H9 (cell line): ENCODE data around the gene ORMDL2. TPM values are rescaled to one million over a fixed set of nuclear protein-coding genes. Genes with fewer than 3 reads are reported as not detected.
A peak's percentile ranks its signal among the peaks of the same experiment; 100 is the strongest.

Experiments
- DNase-seq: peaks from one replicate; pipeline ENCODE4 v3.0.0-alpha.2; 2017
- H2AFZ ChIP-seq: one replicate; pipeline ENCODE4 v1.6.1; 2013; ENCODE audit warnings: mild to moderate bottlenecking, low read length, control low read depth, moderate library complexity
- H2AK5ac ChIP-seq: 2 replicates; pipeline ENCODE4 v1.6.1; 2013; ENCODE audit warnings: low read length, control low read depth, mixed read lengths; ENCODE audit not compliant: insufficient read length
- H2BK120ac ChIP-seq: one replicate; pipeline ENCODE4 v1.6.1; 2013; ENCODE audit warnings: low read depth, mild to moderate bottlenecking, low read length, control low read depth, inconsistent platforms; ENCODE audit not compliant: poor library complexity, severe bottlenecking
- H2BK12ac ChIP-seq: 2 replicates; pipeline ENCODE4 v1.6.1; 2013; ENCODE audit warnings: low read length, control low read depth, mixed read lengths, low read depth; ENCODE audit not compliant: insufficient read length
- H2BK15ac ChIP-seq: 2 replicates; pipeline ENCODE4 v1.6.1; 2013; ENCODE audit warnings: low read depth, low read length, control low read depth
- H2BK20ac ChIP-seq: one replicate; pipeline ENCODE4 v1.6.1; 2013; ENCODE audit warnings: low read depth, mild to moderate bottlenecking, low read length, control low read depth, inconsistent platforms; ENCODE audit not compliant: poor library complexity, severe bottlenecking
- H2BK5ac ChIP-seq: 2 replicates; pipeline ENCODE4 v1.6.1; 2013; ENCODE audit warnings: low read length, control low read depth, mixed read lengths; ENCODE audit not compliant: insufficient read length
- H3K14ac ChIP-seq: 2 replicates; pipeline ENCODE4 v1.6.1; 2013; ENCODE audit warnings: low read length, control low read depth; ENCODE audit not compliant: insufficient read depth
- H3K18ac ChIP-seq: 2 replicates; pipeline ENCODE4 v1.6.1; 2013; ENCODE audit warnings: low read depth, mild to moderate bottlenecking, mixed read lengths, low read length, control low read depth; ENCODE audit not compliant: insufficient read length
- H3K23ac ChIP-seq: 2 replicates; pipeline ENCODE4 v1.6.1; 2013; ENCODE audit warnings: low read length, control low read depth, mixed read lengths, low read depth; ENCODE audit not compliant: insufficient read length
- H3K23me2 ChIP-seq: 2 replicates; pipeline ENCODE4 v1.6.1; 2013; ENCODE audit warnings: low read depth, mild to moderate bottlenecking, mixed read lengths, low read length, control low read depth; ENCODE audit not compliant: insufficient read length, poor library complexity, severe bottlenecking
- H3K27ac ChIP-seq: 2 replicates; pipeline ENCODE4 v1.5.1; 2013; ENCODE audit warnings: low read length, control low read depth, mixed read lengths, low read depth; ENCODE audit not compliant: insufficient read length
- H3K27me3 ChIP-seq: 2 replicates; pipeline ENCODE4 v1.6.1; 2013; ENCODE audit warnings: low read length, control low read depth, inconsistent platforms; ENCODE audit not compliant: insufficient read depth
- H3K4ac ChIP-seq: 2 replicates; pipeline ENCODE4 v1.6.1; 2013; ENCODE audit warnings: low read depth, mild to moderate bottlenecking, control low read depth, inconsistent platforms, low read length, moderate library complexity
- H3K4me1 ChIP-seq: 2 replicates; pipeline ENCODE4 v1.6.1; 2013; ENCODE audit warnings: low read length, control low read depth, inconsistent platforms; ENCODE audit not compliant: insufficient read depth
- H3K4me2 ChIP-seq: 2 replicates; pipeline ENCODE4 v1.6.1; 2013; ENCODE audit warnings: low read length, control low read depth, mixed read lengths; ENCODE audit not compliant: insufficient read length, insufficient read depth
- H3K56ac ChIP-seq: 2 replicates; pipeline ENCODE4 v1.6.1; 2013; ENCODE audit warnings: low read depth, mild to moderate bottlenecking, mixed read lengths, low read length, control low read depth; ENCODE audit not compliant: insufficient read length
- H3K79me1 ChIP-seq: 2 replicates; pipeline ENCODE4 v1.6.1; 2013; ENCODE audit warnings: low read depth, mild to moderate bottlenecking, moderate library complexity, low read length, control low read depth, inconsistent platforms; ENCODE audit not compliant: insufficient read depth, poor library complexity, severe bottlenecking
- H3K79me2 ChIP-seq: 2 replicates; pipeline ENCODE4 v1.6.1; 2013; ENCODE audit warnings: low read length, control low read depth, inconsistent platforms; ENCODE audit not compliant: insufficient read depth
- H3K9ac ChIP-seq: 2 replicates; pipeline ENCODE4 v1.6.1; 2013; ENCODE audit warnings: low read length, control low read depth, mixed read lengths; ENCODE audit not compliant: insufficient read length; ENCODE audit errors: extremely low read depth
- H3K9me3 ChIP-seq: one replicate; pipeline ENCODE4 v1.6.1; 2013; ENCODE audit warnings: low read depth, low read length, inconsistent platforms; ENCODE audit not compliant: control insufficient read depth
- H3T11ph ChIP-seq: one replicate; pipeline ENCODE4 v1.6.1; 2013; ENCODE audit warnings: mild to moderate bottlenecking, low read length, control low read depth, inconsistent platforms
- H4K20me1 ChIP-seq: one replicate; pipeline ENCODE4 v1.6.1; 2013; ENCODE audit not compliant: control insufficient read depth, insufficient read length, insufficient read depth
- H4K5ac ChIP-seq: 2 replicates; pipeline ENCODE4 v1.6.1; 2013; ENCODE audit warnings: low read depth, mild to moderate bottlenecking, mixed read lengths, low read length, control low read depth; ENCODE audit not compliant: insufficient read length
- H4K8ac ChIP-seq: replicated peaks from 2 replicates; pipeline ENCODE4 v1.6.1; 2013; ENCODE audit warnings: low read length, control low read depth, mixed read lengths, low read depth; ENCODE audit not compliant: insufficient read length
- H4K91ac ChIP-seq: 2 replicates; pipeline ENCODE4 v1.6.1; 2013; ENCODE audit warnings: low read depth, mild to moderate bottlenecking, moderate library complexity, mixed read lengths, low read length, control low read depth; ENCODE audit not compliant: insufficient read length
- H3K27ac Mint-ChIP-seq, 3 experiments: 2 replicates in 2 of 3; 3 replicates in 1 of 3; pipeline ENCODE4 v1.8.0; 2020 to 2021; ENCODE audit warnings: mixed read lengths in 3 of 3, mild to moderate bottlenecking in 1 of 3, moderate library complexity in 1 of 3
- H3K27me3 Mint-ChIP-seq: 2 replicates; pipeline ENCODE4 v1.8.0; 2021; ENCODE audit warnings: low read depth, mild to moderate bottlenecking, moderate library complexity, mixed read lengths
- H3K36me3 Mint-ChIP-seq, 3 experiments: 2 replicates in 2 of 3; 3 replicates in 1 of 3; pipeline ENCODE4 v1.8.0; 2020 to 2021; ENCODE audit warnings: low read depth in 3 of 3, mixed read lengths in 3 of 3; ENCODE audit not compliant: insufficient read depth in 1 of 3
- H3K4me1 Mint-ChIP-seq, 2 experiments: 2 replicates each; pipeline ENCODE4 v1.8.0; 2020; ENCODE audit warnings: mixed read lengths in 2 of 2
- H3K4me3 Mint-ChIP-seq, 2 experiments: 2 replicates in 1 of 2; 3 replicates in 1 of 2; pipeline ENCODE4 v1.8.0; 2020 to 2021; ENCODE audit warnings: mild to moderate bottlenecking in 2 of 2, mixed read lengths in 2 of 2, moderate library complexity in 1 of 2
- H3K9me3 Mint-ChIP-seq, 2 experiments: 2 replicates in 1 of 2; 3 replicates in 1 of 2; pipeline ENCODE4 v1.8.0; 2020; ENCODE audit warnings: mild to moderate bottlenecking in 2 of 2, mixed read lengths in 2 of 2, moderate library complexity in 1 of 2
- WGBS: extraction: QIAGEN DNeasy Blood & Tissue Kit; methylation state at CpG from one replicate; pipeline ENCODE4 v1.1.7; 2013; ENCODE audit warnings: missing lambda C conversion rate, low lambda C conversion rate, mixed read lengths; ENCODE audit not compliant: insufficient read length; ENCODE audit errors: extremely low coverage; 5-methylcytosine and 5-hydroxymethylcytosine counted together
- total RNA-seq: library from RNA; stranded (reverse); gene quantifications from 2 replicates; pipeline ENCODE4 v1.2.1, GENCODE V29; 2021
- TF ChIP-seq, protein P1 (sequence below): fragments of 200-600 bp; sonication (generic); conservative IDR thresholded peaks from 3 replicates; pipeline ENCODE4 v1.8.0; 2021; ENCODE audit warnings: antibody characterized with exemption, mild to moderate bottlenecking

Gene ORMDL2
- total RNA-seq, 1 experiment from 2014 or later, result 51.3 TPM

GRCh38 chr12:55818140-55818728 is 393 bp downstream of the ORMDL2 start:
- H3K9me3 ChIP-seq, result no peaks in the 10 kb centered on the region
- H2BK15ac ChIP-seq, result no peak overlapping the region
- H3K79me2 ChIP-seq, result peaks cover 31% of the 10 kb centered on the region; the same call in 1 of the 2 replicates
- H4K8ac ChIP-seq, result no peak overlapping the region
- H3K4ac ChIP-seq, result no peak overlapping the region
- H3K4me3 Mint-ChIP-seq, result no peak overlapping the region
- no peak overlapping the region for H3K23ac ChIP-seq
- H3K14ac ChIP-seq, result no peak overlapping the region
- H2BK5ac ChIP-seq, result no peak overlapping the region
- no peak overlapping the region for H2AK5ac ChIP-seq
- H4K91ac ChIP-seq, result no peak overlapping the region
- H3K4me2 ChIP-seq, result peak overlapping the region; percentile 96
- peaks cover 2% of the 10 kb centered on the region; the same call in 1 of the 2 replicates for H3K4me1 ChIP-seq
- no peaks in the 10 kb centered on the region for H3K27me3 Mint-ChIP-seq
- no peaks in the 10 kb centered on the region for H4K20me1 ChIP-seq
- no peak for DNase-seq
- H2BK12ac ChIP-seq, result no peak overlapping the region
- H2BK120ac ChIP-seq, result no peak overlapping the region
- H2BK20ac ChIP-seq, result no peak overlapping the region
- no peak overlapping the region for H3T11ph ChIP-seq
- H3K56ac ChIP-seq, result no peak overlapping the region
- peak overlapping the region; percentile 91 for H3K9ac ChIP-seq
- no CpG with 5 or more reads among the region's 17 CpGs for whole genome bisulfite sequencing
- H3K9me3 Mint-ChIP-seq, result no peaks in the 10 kb centered on the region
- no peak overlapping the region for H3K18ac ChIP-seq
- TF ChIP-seq, protein P1, sequence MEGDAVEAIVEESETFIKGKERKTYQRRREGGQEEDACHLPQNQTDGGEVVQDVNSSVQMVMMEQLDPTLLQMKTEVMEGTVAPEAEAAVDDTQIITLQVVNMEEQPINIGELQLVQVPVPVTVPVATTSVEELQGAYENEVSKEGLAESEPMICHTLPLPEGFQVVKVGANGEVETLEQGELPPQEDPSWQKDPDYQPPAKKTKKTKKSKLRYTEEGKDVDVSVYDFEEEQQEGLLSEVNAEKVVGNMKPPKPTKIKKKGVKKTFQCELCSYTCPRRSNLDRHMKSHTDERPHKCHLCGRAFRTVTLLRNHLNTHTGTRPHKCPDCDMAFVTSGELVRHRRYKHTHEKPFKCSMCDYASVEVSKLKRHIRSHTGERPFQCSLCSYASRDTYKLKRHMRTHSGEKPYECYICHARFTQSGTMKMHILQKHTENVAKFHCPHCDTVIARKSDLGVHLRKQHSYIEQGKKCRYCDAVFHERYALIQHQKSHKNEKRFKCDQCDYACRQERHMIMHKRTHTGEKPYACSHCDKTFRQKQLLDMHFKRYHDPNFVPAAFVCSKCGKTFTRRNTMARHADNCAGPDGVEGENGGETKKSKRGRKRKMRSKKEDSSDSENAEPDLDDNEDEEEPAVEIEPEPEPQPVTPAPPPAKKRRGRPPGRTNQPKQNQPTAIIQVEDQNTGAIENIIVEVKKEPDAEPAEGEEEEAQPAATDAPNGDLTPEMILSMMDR, result no peak
- no peaks in the 10 kb centered on the region for H3K27me3 ChIP-seq
- peaks cover 12% of the 10 kb centered on the region for H3K23me2 ChIP-seq
- no peak overlapping the region for H4K5ac ChIP-seq
- peaks cover 8% of the 10 kb centered on the region for H3K79me1 ChIP-seq
- H2AFZ ChIP-seq, result no peak overlapping the region
- no peak overlapping the region; a peak in 2 of 7 replicates for H3K27ac Mint-ChIP-seq
- peaks cover 24 to 54% (median 49%) of the 10 kb centered on the region in 3 experiments; a peak in 6 of 7 replicates for H3K36me3 Mint-ChIP-seq
- no peak overlapping the region for H3K27ac ChIP-seq
- peaks cover 37% of the 10 kb centered on the region in 2 experiments for H3K4me1 Mint-ChIP-seq
